ENCODE measurements around the gene CCNL2.

CCNL2 gene

DNA sequence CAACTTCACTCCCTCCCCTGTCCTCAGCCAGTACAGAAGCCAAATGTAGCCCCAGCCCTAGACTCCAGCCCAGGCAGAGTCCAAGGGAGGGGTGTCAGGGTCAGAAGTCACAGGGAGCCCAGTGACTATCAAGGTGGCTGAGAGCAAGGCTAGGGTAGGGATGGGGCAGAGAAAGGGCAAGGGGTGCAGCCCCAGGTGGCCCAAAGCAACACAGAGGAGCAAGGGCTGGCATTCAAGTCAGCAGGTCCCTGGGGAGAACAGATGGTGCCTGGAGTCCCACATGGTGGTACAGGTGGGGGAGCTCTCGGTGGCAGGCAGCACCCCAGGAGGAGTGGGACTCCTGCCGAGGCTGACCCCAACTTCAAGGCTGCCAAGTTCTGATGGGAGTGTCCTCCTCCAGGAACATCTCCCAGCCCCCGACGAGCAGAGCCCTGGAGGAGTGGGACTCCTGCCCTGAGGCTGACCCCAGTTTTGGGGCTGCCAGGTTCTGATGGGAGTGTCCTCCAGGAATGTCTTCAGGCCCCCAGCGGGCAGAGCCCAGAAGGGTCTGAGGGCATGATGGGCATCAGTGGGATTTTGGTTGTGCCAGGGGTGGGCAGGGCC lies 46.2 kb downstream of the CCNL2 start:
- no peak for DNase-seq

GRCh38 chr1:1351511-1352427 lies 47.4 kb downstream of the CCNL2 start:
- DNase-seq, result no peak

GRCh38 chr1:1349256-1350012 lies 49.7 kb downstream of the CCNL2 start, which contains the start of gene DVL1:
DVL1 (minus strand) TSS chr1:1349418; CDS start chr1:1349065, 353 bp downstream.
- no peak for DNase-seq

DNA sequence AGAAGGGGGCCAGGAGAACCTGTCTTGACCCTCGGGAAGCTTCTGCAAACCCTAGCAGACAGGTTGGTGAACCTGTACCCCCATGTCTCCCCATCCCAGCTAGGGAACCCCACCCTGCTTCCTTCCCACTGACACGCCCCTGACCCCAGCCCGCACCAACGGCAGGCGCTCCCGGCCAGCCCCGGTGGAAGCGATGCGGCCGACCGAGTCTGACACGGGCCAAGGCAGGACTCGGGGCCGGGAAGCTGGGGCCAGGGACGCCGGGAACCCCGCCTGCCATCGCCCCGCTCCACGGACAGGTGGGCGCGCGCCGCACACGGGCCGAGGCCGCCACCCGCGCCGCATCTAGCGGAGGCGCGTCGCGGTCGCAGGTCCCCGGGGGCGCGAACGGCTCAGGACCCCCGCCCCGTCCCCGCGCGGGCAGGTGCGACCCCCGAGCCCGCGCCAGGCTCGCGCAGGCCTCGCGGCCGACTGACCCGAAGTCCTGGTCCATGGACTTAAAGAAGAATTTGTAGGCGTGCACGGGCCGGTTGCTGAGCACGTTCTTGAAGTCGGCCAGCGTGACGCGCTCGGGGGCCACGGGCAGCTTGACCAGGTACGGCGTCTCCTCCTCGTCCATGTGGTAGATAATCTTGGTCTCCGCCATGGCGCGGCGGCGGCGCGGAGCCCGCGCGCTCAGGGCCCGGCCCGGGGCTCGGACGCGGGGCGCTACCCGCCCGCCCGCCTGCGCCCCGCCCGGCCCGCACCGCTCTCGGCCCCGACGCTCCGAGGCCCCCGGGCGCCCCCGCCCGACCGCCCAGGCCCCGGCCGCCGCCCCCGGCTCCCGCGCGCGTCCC lies 50.5 kb downstream of the CCNL2 start:
- DNase-seq, result no peak

DNA sequence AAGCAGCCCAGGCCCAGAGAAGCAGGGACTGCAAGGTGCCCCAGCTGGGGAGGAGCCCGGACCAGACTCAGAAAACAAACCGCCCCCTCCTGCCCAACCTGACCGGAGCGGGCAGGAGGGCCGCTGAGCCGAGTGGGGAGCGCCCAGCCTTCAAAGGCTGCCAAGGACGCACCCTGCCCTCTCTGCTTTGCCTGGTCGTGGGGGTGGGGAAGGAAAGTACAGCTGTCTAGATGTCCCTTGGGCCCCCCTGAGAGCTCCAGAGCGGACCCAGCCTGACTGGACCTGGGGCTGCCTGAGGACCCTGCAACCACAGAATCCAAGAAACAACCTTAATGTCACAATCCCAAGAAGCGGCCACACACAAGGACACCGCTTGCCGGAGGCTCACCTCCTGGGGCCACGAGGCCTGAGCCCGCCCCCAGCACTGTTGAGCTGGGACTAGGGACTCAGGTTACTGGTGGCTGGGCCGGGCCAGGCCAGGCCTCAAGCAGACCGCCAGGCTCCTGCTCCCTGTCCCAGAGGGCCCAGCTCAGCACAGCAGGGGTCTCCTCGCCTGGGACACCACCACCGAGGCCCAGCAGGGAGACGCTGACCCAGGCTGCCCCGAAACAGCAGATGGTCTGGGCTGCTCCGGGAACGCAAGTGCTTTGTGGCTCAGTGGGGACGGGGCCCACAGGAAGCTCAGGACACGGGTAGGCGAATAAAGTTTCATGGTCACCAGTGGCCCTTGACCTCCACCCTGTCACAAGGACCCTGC lies 51.3 kb downstream of the CCNL2 start:
- no peak for DNase-seq

DNA sequence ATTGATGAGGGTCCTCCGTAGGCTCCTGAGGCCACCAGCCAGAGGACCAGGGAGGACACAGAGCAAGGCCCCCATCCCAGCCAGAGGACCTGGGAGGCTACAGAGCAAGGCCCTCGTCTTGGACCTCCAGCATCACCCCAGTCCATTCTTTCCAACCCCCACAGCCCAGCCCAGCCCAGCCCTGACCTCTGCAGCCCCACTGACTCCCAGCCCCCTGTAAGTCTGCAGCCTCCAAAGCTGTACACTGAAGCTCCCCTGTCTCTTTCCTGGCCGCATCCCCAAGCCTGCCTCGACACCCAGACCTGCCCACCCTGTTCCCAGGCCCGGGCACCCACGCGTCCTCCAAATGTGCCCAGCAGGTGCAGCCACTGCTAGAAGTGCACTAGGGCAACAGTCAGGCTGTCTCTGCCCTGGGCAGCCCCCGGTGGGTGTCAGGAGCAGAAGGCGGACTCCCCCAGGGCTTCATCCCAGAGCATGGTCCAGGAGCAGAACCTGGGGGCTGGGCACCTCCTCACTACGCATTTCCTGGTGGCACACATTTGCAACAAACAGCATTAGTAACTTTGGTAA lies 52.0 kb downstream of the CCNL2 start:
- DNase-seq, result no peak

DNA sequence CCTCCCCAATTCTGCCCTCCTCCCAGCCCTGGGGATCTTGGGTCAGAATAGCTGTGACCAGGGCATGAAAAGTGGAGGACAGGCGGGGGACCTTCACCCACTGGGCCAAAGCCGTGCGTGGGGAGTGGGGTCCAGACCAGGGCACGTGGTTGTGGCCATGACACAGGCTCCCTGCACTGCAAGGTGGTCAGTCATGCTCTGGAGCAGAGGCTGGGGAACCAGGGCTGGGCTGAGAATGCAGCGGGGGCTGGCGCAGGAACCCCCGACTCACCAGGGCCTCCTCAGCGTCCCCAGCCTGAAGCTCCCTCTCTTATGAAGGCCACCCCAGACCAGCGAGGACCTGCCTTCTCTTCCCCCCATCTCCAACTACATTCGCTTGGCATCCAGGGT lies 52.6 kb downstream of the CCNL2 start:
- no peak for DNase-seq

DNA sequence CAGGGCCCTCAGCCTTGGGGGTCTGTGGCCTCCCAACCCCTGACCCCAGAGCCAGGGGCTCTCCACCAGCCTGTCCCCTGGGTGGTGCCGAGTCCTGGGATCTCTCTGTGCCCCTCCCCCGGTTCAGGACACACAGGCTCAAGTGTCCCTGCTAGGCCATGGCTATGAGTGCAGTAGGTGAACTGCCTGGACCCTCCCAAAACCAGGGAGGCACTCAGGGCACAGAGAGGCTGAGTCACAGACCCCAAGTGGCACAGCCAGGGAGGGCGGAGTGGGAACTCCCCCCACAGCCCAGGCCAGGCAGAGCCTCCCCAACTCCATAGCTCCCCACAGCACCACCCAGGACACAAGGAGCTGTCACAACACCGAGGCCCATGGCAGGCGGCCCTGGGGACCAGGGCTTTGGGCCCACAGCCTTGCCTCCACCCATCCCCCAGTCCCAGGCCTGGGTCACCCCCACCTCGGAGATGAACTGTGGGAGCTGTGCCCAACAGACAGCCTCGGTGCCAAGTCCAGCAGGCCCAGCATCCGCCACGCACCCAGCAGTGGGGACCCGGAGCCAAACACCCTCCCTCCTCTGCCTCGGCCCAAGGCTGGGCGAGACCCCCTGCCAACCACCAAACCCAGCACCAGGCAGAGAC lies 53.2 kb downstream of the CCNL2 start:
- no peak for DNase-seq

- DNase-seq, result no peak
Observed at GRCh38 chr1:1345384-1345783, 53.8 kb downstream of the CCNL2 start.

DNA sequence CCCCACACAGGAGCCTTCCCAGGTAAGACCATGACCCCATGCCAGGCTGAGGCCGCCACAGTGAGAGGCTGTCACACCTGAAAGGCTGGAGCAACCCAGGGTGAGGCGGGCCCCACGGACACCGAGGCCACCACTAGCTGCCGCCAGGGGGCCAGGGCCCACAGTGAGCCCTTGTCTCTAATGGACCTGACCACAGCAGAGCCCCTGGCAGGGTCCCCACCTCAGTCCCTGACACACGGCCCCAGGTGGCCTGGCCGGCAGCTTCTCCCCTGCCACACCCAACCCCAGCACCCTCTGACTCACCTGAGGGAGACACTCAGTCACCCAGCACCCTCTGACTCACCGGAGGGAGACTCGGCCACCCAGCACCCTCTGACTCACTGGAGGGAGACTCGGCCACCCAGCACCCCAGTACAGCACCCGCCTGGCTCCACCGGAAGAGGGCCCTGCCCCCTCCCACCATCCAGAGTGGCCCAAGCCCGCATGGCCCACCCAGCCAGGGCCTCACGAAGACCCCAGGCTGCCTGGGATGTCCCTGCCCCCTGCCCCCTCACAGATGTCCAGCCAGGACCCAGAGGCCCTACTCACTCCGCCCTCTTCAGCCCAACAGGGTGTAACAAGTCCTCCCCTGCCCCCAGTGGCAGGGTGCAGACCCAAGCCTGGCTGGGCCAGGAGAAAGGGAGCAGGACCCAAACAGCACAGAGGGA lies 54.3 kb downstream of the CCNL2 start:
- DNase-seq, result no peak

DNA sequence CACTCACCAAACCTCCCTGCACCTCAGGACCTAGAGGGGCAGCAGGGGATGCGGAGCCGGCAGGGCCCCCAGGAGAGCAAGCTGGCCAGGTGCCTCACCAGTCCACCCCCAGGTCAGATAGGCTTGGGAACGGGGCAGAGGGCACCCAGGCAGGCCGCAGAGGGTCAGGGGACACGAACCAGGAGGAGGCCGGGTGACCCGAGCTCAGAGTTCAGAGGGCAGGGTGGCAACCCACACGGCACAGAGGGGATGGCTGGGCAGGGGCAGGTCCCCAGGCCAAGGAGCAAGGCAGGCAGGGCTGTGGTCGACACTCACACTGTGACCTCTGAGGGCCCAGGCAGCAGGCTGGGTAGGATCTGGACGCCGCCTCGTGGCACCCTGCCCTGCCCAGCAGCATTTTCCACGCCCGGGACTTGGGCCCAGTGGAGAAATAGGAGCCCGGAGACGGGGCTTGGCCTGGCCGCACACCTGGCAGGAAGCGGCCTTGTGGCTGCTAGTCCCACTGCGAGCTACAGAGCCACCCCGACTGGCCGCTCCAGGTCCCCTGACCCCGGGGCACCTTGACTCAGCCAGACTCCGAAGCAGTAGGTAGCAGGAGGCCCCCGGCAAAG lies 55.2 kb downstream of the CCNL2 start:
- DNase-seq, result no peak

DNA sequence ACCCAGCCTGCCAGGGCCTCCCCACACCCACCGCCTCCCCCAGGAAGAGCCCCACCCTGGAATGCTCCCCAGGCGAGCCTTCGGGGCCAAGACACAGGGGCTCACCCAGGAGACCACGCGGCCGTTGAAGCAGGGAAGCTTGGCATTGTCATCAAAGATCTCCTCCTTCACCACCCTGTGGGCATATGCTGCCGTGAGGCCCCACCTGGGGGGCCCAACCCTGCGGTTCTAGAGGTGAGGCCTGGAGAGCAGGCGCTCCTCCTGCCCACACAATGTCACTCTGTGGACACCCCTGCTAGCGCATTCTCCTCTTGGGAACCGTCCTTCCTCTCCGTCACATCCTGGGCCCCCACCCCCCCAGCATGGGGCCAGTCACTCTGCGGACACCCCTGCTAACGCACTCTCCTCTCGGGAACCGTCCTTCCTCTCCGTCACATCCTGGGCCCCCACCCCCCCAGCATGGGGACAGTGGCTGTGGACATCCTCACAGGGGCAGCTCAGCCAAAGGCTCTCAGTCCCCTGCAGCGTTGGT lies 56.5 kb downstream of the CCNL2 start:
- no peak for DNase-seq

DNA sequence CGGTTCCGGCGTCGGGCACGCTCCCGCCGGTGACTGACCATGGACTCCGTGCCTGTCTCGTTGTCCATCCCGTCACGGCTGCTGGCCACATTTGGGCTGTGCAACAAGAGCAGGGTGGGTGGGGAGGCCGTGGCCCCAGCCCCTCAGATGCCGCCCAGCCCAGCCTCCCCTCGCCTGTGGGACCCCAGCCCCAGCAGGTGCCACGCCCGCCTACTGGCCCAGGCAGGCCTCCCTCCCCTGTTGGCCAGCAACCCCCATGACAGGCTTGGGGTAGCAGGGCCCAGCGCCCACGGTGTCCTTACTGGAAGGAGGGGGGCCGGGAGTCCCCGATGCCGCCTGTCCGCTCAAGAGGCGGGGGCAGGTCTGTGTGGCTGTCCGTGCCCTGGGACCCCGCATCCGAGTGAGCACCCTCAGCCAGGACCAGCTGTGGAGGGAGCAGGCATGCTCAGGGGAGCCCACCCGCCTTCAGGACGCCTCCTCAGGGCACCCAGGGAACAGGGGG lies 57.0 kb downstream of the CCNL2 start:
- DNase-seq, result no peak

- DNase-seq, result no peak
Observed at GRCh38 chr1:1341549-1342021, 57.5 kb downstream of the CCNL2 start.

DNA sequence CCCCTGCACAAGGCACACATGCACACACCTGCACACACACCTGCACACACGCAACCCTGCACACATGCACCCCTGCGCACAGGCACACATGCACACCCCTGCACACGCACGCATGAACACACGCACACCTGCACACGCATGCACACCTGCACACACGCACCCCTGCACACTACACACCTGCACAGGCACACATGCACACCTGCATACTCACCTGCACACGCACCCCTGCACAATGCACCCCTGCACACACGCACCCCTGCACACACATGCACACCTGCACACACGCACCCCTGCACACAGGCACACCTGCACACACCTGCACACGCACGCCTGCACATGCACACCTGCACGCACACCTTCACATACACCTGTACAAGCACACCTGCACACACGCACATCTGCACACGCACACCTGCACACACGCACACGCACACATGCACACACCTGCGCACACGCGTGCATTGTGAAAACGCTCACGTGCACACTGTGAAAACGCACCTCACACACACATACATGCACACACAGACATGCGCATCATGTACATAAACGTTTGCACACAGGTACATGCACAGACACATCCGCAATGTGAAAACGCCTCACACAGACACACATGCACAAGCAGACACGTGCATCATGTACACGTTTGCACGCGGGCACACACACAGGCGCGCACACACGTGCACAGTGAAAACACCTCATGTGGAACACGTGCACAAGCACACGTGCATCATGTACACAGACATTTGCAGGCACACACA lies 58.2 kb downstream of the CCNL2 start:
- DNase-seq, result no peak

GRCh38 chr1:1340185-1340584 lies 59.0 kb downstream of the CCNL2 start:
- DNase-seq, result no peak

GRCh38 chr1:1338278-1338677 lies 60.9 kb downstream of the CCNL2 start:
- no peak for DNase-seq

DNA sequence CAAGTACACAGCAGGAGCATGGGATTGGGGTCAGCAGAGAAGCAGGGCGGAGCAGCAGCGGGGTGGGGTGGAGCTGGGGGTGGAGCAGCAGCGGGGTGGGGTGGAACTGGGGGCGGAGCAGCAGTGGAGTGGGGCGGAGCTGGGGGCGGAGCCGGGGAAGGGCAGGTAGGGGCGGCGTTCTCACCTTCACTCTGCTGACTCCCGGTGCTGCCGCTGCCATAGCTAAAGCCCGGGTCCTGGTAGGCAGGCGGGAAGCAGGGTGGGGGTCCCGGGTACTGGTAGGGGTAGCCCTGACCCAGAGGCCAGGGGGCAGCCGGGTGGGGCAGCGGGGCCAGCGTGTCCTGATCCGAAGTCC lies 61.4 kb downstream of the CCNL2 start:
- peak; percentile 24 for DNase-seq
